HepG2 (cell line): ENCODE data around the gene MC1R. TPM values are rescaled to one million over a fixed set of nuclear protein-coding genes. Genes with fewer than 3 reads are reported as not detected.

Experiments
- ATAC-seq: fragments of 200-7000 bp; cut with Tn5 transposase; 3 replicates; pipeline ENCODE4 v1.9.1; 2020; ENCODE audit warnings: mild to moderate bottlenecking, moderate library complexity
- BruUV-seq: library from RNA; stranded (reverse); fragments of 400-500 nt; replicated peaks from 2 replicates; lab custom pipeline; 2021; lab: Mats Ljungman, UMichigan
- CTCF ChIA-PET: fragments of 300-600 bp; formaldehyde crosslinking; extraction: SDS; loops from one replicate; lab custom pipeline; 2021; ENCODE audit warnings: low total read pairs, inconsistent platforms, low intra/inter-chr PET ratio; lab: Yijun Ruan, JAX
- POLR2A ChIA-PET: fragments of 350-600 bp; sonication (Branson Sonifier 250); formaldehyde crosslinking; loops from one replicate; lab custom pipeline; 2020; ENCODE audit warnings: antibody characterized with exemption, inconsistent platforms; lab: Yijun Ruan, JAX
- DNase-seq: peaks from one replicate; pipeline ENCODE4 v3.0.0-alpha.2; 2015; ENCODE audit warnings: low spot score
- FAIRE-seq: peaks from 3 replicates; lab custom pipeline; 2011; peaks lifted over from hg19 to GRCh38; lab: Jason Lieb, UNC
- H2AFZ ChIP-seq: one replicate; pipeline ENCODE4 v1.6.1; 2011; ENCODE audit warnings: low read length, inconsistent platforms
- H3K27ac ChIP-seq: fragments of 300-600 bp; 3 replicates; pipeline ENCODE4 v1.8.0; 2011; ENCODE audit warnings: mixed run types, mild to moderate bottlenecking, mixed read lengths, low read length, inconsistent platforms; ENCODE audit not compliant: insufficient read depth; ENCODE audit errors: extremely low read length
- H3K27me3 ChIP-seq, 2 experiments: fragments of 200-600 bp in 1 of 2; 2 replicates in 1 of 2; 3 replicates in 1 of 2; pipeline versions ENCODE4 v1.6.0 to v1.8.0; 2011; ENCODE audit warnings: low read length in 2 of 2, mild to moderate bottlenecking in 2 of 2, moderate library complexity in 2 of 2, inconsistent platforms in 1 of 2; ENCODE audit not compliant: insufficient read depth in 2 of 2, control insufficient read depth in 1 of 2
- H3K36me3 ChIP-seq, 2 experiments: fragments of 200-600 bp in 1 of 2; replicated peaks in 1 of 2; 2 replicates in 1 of 2; 3 replicates in 1 of 2; pipeline versions ENCODE4 v1.5.1 to v1.8.0; 2011; ENCODE audit warnings: low read length in 2 of 2, inconsistent platforms in 1 of 2; ENCODE audit not compliant: insufficient read depth in 2 of 2, control insufficient read depth in 1 of 2
- H3K4me1 ChIP-seq: 2 replicates; pipeline ENCODE4 v1.5.1; 2012; ENCODE audit warnings: low read length, inconsistent platforms; ENCODE audit not compliant: insufficient read depth
- H3K4me2 ChIP-seq: 2 replicates; pipeline ENCODE4 v1.6.0; 2011; ENCODE audit warnings: low read depth, low read length, inconsistent platforms
- H3K4me3 ChIP-seq, 3 experiments: fragments of 200-600 bp in 1 of 3; sonication (generic), shearing (Covaris generic) in 1 of 3; replicated peaks in 1 of 3; 2 replicates each; pipeline ENCODE4 v1.5.1; 2011 to 2016; ENCODE audit warnings: low read length in 3 of 3, inconsistent platforms in 2 of 3, low read depth in 2 of 3, mild to moderate bottlenecking in 2 of 3, control low read depth in 1 of 3, mixed read lengths in 1 of 3; ENCODE audit not compliant: insufficient read depth in 1 of 3
- H3K79me2 ChIP-seq: one replicate; pipeline ENCODE4 v1.6.1; 2011; ENCODE audit warnings: low read length, inconsistent platforms; ENCODE audit not compliant: insufficient read depth
- H3K9ac ChIP-seq: 2 replicates; pipeline ENCODE4 v1.6.0; 2011; ENCODE audit warnings: mild to moderate bottlenecking, low read depth, low read length, inconsistent platforms; ENCODE audit not compliant: insufficient read depth
- H3K9me3 ChIP-seq: 2 replicates; pipeline ENCODE4 v1.5.1; 2012; ENCODE audit warnings: mild to moderate bottlenecking, low read length
- H4K20me1 ChIP-seq: 2 replicates; pipeline ENCODE4 v1.6.0; 2011; ENCODE audit warnings: inconsistent platforms, mild to moderate bottlenecking, low read length, moderate library complexity; ENCODE audit not compliant: insufficient read depth
- AGO2 ChIP-seq: fragments of 200-400 bp; formaldehyde crosslinking; optimal IDR thresholded peaks from 2 replicates; pipeline ENCODE3; 2017; ENCODE audit warnings: mild to moderate bottlenecking, low read depth, low read length, moderate library complexity
- CEBPB ChIP-seq: IDR thresholded peaks from 2 replicates; pipeline ENCODE4 v1.6.1; 2011; ENCODE audit warnings: low read depth, low read length, improper control_type of control experiment, borderline replicate concordance
- ISX ChIP-seq: sonication (generic); formaldehyde crosslinking; conservative IDR thresholded peaks from 2 replicates; pipeline ENCODE4 v1.5.0; 2020; ENCODE audit warnings: missing genetic modification reagents
- NR2F6 ChIP-seq, 2 experiments: IDR thresholded peaks; 2 replicates each; pipeline ENCODE4 v1.6.1; 2016; ENCODE audit warnings: antibody characterized with exemption in 1 of 2, mild to moderate bottlenecking in 1 of 2
- POGZ ChIP-seq: sonication (generic); formaldehyde crosslinking; IDR thresholded peaks from 2 replicates; pipeline ENCODE4 v1.4.0; 2020; ENCODE audit warnings: mild to moderate bottlenecking, missing genetic modification reagents
- PPARG ChIP-seq: conservative IDR thresholded peaks from 2 replicates; pipeline ENCODE4 v1.6.1; 2016; ENCODE audit warnings: missing biosample characterization, missing genetic modification reagents
- SMARCE1 ChIP-seq: fragments of 450-650 bp; IDR thresholded peaks from 2 replicates; pipeline ENCODE4 v1.6.1; 2017; ENCODE audit warnings: borderline replicate concordance
- TAF15 ChIP-seq: fragments of 200-400 bp; formaldehyde crosslinking; IDR thresholded peaks from one replicate; pipeline ENCODE4 v1.6.1; 2018; ENCODE audit warnings: mild to moderate bottlenecking, low read depth, low read length; ENCODE audit not compliant: poor library complexity, severe bottlenecking
- ZFP91 ChIP-seq: sonication (generic); formaldehyde crosslinking; IDR thresholded peaks from 2 replicates; pipeline ENCODE4 v1.9.0; 2022; ENCODE audit warnings: missing genetic modification reagents, mild to moderate bottlenecking, borderline replicate concordance
- ZIK1 ChIP-seq: sonication (generic); formaldehyde crosslinking; IDR thresholded peaks from 2 replicates; pipeline ENCODE4 v1.5.0; 2020; ENCODE audit warnings: mild to moderate bottlenecking, low read depth, missing genetic modification reagents, borderline replicate concordance
- ZNF17 ChIP-seq: sonication (generic); formaldehyde crosslinking; IDR thresholded peaks from 2 replicates; pipeline ENCODE4 v1.5.0; 2020; ENCODE audit warnings: mild to moderate bottlenecking, missing genetic modification reagents
- ZNF709 ChIP-seq: sonication (generic); formaldehyde crosslinking; IDR thresholded peaks from 2 replicates; pipeline ENCODE4 v1.5.0; 2020; ENCODE audit warnings: mild to moderate bottlenecking, missing genetic modification reagents
- ZNF768 ChIP-seq: sonication (generic); formaldehyde crosslinking; IDR thresholded peaks from 2 replicates; pipeline ENCODE4 v1.4.0; 2020; ENCODE audit warnings: missing genetic modification reagents
- ZNF790 ChIP-seq: sonication (generic); formaldehyde crosslinking; IDR thresholded peaks from 2 replicates; pipeline ENCODE4 v1.8.0; 2022; ENCODE audit warnings: missing genetic modification reagents, mild to moderate bottlenecking, borderline replicate concordance
- ZNF883 ChIP-seq: sonication (generic); formaldehyde crosslinking; IDR thresholded peaks from 2 replicates; pipeline ENCODE4 v1.5.1; 2020; ENCODE audit warnings: mild to moderate bottlenecking, missing genetic modification reagents; ENCODE audit errors: not compliant biosample characterization
- WGBS: methylation state at CpG from one replicate; pipeline ENCODE4 v1.1.6; 2017; ENCODE audit warnings: low lambda C conversion rate; 5-methylcytosine and 5-hydroxymethylcytosine counted together
- in situ Hi-C: cut with HindIII; loops from 2 replicates; pipeline ENCODE4 v1.10.0; 2017; ENCODE audit warnings: low pct_unique_long_range_greater_than_20kb; ENCODE audit not compliant: extremely low pct_ligation_motif_present
- intact Hi-C: fragments of 100-400 bp; cut with micrococcal nuclease; formaldehyde crosslinking; loops from one replicate; pipeline ENCODE4 v1.10.0; 2022; ENCODE audit not compliant: unreplicated experiment
- polyA plus RNA-seq, 8 experiments: library from polyadenylated mRNA; depleted of rRNA in 3 of 8; stranded (reverse) in 7 of 8; unstranded in 1 of 8; fragments of >200 nt; fragmentation: Illumina TruSeq in 4 of 8; extraction: Trizol in 4 of 8; gene quantifications; 2 replicates each; pipeline versions ENCODE4 v1.2.1 to v1.2.3, GENCODE V29; 2011 to 2016; ENCODE audit warnings: low read depth in 4 of 8, missing spikeins in 1 of 8, mixed read lengths in 1 of 8; ENCODE audit not compliant: insufficient read depth in 1 of 8
- total RNA-seq, 5 experiments: library from RNA; depleted of rRNA; stranded (reverse); fragments of >200 nt; fragmentation: Illumina TruSeq; extraction: Trizol; gene quantifications; 2 replicates each; pipeline ENCODE4 v1.2.3, GENCODE V29; 2016; ENCODE audit warnings: low read depth in 1 of 5
- TF ChIP-seq, protein P1 (sequence below): IDR thresholded peaks from 2 replicates; pipeline ENCODE4 v1.6.1; 2016; ENCODE audit warnings: mild to moderate bottlenecking
- TF ChIP-seq, protein P2 (sequence below): sonication (generic); formaldehyde crosslinking; IDR thresholded peaks from 2 replicates; pipeline ENCODE4 v1.9.0; 2021; ENCODE audit warnings: missing genetic modification reagents, borderline replicate concordance

MC1R gene
- total and polyA plus RNA-seq, 2 of the 13 experiments (the other 11 are each of a cell fraction or from before 2014, with no cell fraction given), result 9.1 to 14.8 TPM

DNA sequence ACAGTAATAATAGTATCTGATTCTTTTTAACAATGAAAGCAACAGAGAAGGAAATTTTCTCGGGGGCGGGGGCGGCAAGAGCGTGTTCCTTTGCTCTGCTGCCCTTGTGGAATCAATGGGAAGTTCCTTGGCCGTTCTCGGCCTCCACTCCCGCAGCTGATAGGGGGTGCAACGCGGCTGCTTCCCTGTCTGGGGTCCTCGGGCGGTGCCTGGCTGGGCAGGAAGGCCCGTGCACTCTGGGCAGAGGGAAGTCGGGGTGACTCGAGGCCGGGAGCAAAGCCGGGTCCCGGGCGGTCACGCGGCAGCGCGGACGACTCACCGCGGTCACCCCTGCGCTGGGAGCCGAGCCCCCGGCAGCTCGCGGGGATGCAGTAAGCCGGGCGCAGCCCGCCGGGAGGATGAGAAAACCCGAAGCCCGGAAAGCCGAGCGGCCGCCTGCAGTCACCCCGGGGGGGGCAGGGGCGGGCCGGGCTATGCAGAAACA, 7.0 kb downstream of the MC1R start:
- Histone ChIP-seq H3K4me1 (peaks cover 27% of the 10 kb centered on the region), H3K4me3 (peak overlapping the region; percentile 24 to 65 (median 46); a peak in 4 of 6 replicates), H3K4me2 (peak overlapping the region; percentile 98), H3K27me3 (no peaks in the 10 kb centered on the region; a peak in 1 of 5 replicates), H3K9ac (no peak overlapping the region), H3K79me2 (peaks cover 26% of the 10 kb centered on the region), H3K36me3 (peaks cover 2% of the 10 kb centered on the region in 2 experiments; a peak in 1 of 5 replicates), H2AFZ (no peak overlapping the region), H4K20me1 (peaks cover 44% of the 10 kb centered on the region), H3K27ac (no peak overlapping the region), H3K9me3 (no peaks in the 10 kb centered on the region)
- WGBS, result 74% methylated on average over 42 of the region's 42 CpGs
- no TSS peak for BruUV-seq
- ChIA-PET CTCF (no interaction called here), POLR2A (interaction anchor here (0.8 to 4.8 kb wide), 3 partner anchors 13 to 103 kb away, joined by 3 to 86 read pairs (median 3); no protein-coding TSS in a partner anchor)
- FAIRE-seq, result no peak
- intact Hi-C loops, result no loop called here
- in situ Hi-C loops, result no loop called here
- no peak for ATAC-seq
- DNase-seq, result no peak
- TF ChIP-seq TAF15 (no peak), ZNF883 (CRISPR knock-in tag) (no peak), CEBPB (no peak), PPARG (CRISPR knock-in tag) (no peak), NR2F6 (IDR thresholded peaks at IDR 0.05) (no peak), NR2F6 (CRISPR knock-in tag; IDR thresholded peaks at IDR 0.05) (no peak), ZNF790 (CRISPR knock-in tag) (peak; percentile 73; the same call in 1 of the 2 replicates), ZFP91 (CRISPR knock-in tag) (peak; percentile 21; the same call in 1 of the 2 replicates), SMARCE1 (no peak), AGO2 (peak; percentile 59), ZNF768 (CRISPR knock-in tag) (peak; percentile 30; the same call in 1 of the 2 replicates), ZNF709 (CRISPR knock-in tag) (0 out of 2 replicates have a peak, but pooled peaks have one; percentile 36), POGZ (CRISPR knock-in tag) (no peak), ZNF17 (CRISPR knock-in tag) (0 out of 2 replicates have a peak, but pooled peaks have one; percentile 9), ISX (CRISPR knock-in tag) (no peak), ZIK1 (CRISPR knock-in tag) (0 out of 2 replicates have a peak, but pooled peaks have one; percentile 20)
- TF ChIP-seq, protein P1, sequence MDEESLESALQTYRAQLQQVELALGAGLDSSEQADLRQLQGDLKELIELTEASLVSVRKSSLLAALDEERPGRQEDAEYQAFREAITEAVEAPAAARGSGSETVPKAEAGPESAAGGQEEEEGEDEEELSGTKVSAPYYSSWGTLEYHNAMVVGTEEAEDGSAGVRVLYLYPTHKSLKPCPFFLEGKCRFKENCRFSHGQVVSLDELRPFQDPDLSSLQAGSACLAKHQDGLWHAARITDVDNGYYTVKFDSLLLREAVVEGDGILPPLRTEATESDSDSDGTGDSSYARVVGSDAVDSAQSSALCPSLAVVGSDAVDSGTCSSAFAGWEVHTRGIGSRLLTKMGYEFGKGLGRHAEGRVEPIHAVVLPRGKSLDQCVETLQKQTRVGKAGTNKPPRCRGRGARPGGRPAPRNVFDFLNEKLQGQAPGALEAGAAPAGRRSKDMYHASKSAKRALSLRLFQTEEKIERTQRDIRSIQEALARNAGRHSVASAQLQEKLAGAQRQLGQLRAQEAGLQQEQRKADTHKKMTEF, result no peak
- TF ChIP-seq, protein P2, sequence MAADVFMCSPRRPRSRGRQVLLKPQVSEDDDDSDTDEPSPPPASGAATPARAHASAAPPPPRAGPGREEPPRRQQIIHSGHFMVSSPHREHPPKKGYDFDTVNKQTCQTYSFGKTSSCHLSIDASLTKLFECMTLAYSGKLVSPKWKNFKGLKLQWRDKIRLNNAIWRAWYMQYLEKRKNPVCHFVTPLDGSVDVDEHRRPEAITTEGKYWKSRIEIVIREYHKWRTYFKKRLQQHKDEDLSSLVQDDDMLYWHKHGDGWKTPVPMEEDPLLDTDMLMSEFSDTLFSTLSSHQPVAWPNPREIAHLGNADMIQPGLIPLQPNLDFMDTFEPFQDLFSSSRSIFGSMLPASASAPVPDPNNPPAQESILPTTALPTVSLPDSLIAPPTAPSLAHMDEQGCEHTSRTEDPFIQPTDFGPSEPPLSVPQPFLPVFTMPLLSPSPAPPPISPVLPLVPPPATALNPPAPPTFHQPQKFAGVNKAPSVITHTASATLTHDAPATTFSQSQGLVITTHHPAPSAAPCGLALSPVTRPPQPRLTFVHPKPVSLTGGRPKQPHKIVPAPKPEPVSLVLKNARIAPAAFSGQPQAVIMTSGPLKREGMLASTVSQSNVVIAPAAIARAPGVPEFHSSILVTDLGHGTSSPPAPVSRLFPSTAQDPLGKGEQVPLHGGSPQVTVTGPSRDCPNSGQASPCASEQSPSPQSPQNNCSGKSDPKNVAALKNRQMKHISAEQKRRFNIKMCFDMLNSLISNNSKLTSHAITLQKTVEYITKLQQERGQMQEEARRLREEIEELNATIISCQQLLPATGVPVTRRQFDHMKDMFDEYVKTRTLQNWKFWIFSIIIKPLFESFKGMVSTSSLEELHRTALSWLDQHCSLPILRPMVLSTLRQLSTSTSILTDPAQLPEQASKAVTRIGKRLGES (CRISPR knock-in tag), result no peak
